Measurements from ENCODE around the gene GOLGA6C. TPM values are rescaled to one million over a fixed set of nuclear protein-coding genes. Genes with fewer than 3 reads are reported as not detected.

GOLGA6C gene
- total and polyA plus RNA-seq, 2 donors (not counting 3 experiments of a cell fraction or from before 2014, with no cell fraction given): not detected

DNA sequence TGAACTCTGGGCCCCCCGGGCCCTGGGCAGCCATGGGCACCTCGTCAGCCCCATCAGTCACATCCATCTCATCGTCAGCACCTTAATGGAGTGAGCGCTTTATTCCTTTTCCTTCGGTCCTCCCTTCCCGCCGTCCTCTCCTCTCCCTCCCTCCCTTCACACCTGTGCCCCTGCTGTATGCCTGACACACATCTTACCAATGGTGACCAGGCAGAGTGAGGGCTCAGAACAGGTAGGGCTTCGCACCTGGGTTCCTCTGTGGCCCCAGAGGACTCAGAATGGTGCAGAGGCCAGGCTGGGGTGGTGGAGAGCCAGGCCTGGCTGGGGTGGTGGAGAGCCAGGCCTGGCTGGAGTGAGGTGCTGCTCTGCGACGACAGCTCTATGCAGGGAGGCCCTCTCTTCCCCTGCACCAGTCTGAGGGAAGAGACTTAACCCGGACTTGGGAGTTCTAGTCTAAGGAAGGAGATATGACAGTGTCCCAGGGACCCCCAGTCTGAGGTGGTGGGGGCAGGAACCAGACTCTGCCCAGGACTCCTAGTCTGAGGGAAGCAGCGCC lies 44.8 kb upstream of the GOLGA6C start:
- intact Hi-C loops (cut with micrococcal nuclease) (no loop called here), dilution Hi-C loops (cut with MboI; ENCODE audit: extremely low pct_ligation_motif_present, low sequenced_read_pairs) (no loop called here)
- peaks cover 43% of the 10 kb centered on the region for H3K79me2 ChIP-seq (ENCODE audit: control insufficient read depth, insufficient read depth, low read length)
- peaks cover 4% of the 10 kb centered on the region for H4K20me1 ChIP-seq (replicated peaks; ENCODE audit: control insufficient read depth, extremely low read depth, insufficient read depth, low read length)
- H3K4me1 ChIP-seq (ENCODE audit: control insufficient read depth, extremely low read depth, insufficient read depth, low read length): no peaks in the 10 kb centered on the region
- H3K36me3 ChIP-seq (ENCODE audit: control insufficient read depth in 2 of 2, extremely low read depth in 1 of 2, insufficient read depth in 2 of 2, low read length in 2 of 2): peaks cover 23 to 39% of the 10 kb centered on the region in 2 experiments
- no TSS peak for BruUV-seq (replicated peaks)
- POLR2A ChIA-PET: no interaction called here
- no peak overlapping the region for H3K27ac ChIP-seq (ENCODE audit: insufficient read depth, low read depth, low read length)
- no peaks in the 10 kb centered on the region for H3K9me1 ChIP-seq (replicated peaks; ENCODE audit: control insufficient read depth, extremely low read depth, insufficient read depth, low read length)
- H3K9ac ChIP-seq (replicated peaks; ENCODE audit: extremely low read depth, insufficient read depth, low read length): no peak overlapping the region
- DNase-seq (ENCODE audit: low read depth, low spot score): no peak
- H2AFZ ChIP-seq (ENCODE audit: low read depth, low read length): no peak overlapping the region
- CTCF ChIA-PET: no interaction called here
- no peak for FAIRE-seq
- TF ChIP-seq GATA2 (IDR thresholded peaks at IDR 0.05; ENCODE audit: insufficient read depth, insufficient read length, low read depth, low read length): no peak
- TF ChIP-seq FOS (IDR thresholded peaks at IDR 0.05; ENCODE audit: borderline replicate concordance, insufficient read depth, low read length): no peak
- no peak for TF ChIP-seq POLR2A (IDR thresholded peaks at IDR 0.05; ENCODE audit: low read depth, low read length)
- TF ChIP-seq EZH2 (IDR thresholded peaks at IDR 0.05; ENCODE audit: borderline replicate concordance, low read depth, low read length, severe bottlenecking): no peak
- TF ChIP-seq MYC (IDR thresholded peaks at IDR 0.05; ENCODE audit: low read depth, low read length): no peak
- TF ChIP-seq JUN (IDR thresholded peaks at IDR 0.05; ENCODE audit: borderline replicate concordance, insufficient read depth, insufficient read length, low read depth): no peak
- no peak for TF ChIP-seq POLR2AphosphoS5 (IDR thresholded peaks at IDR 0.05; ENCODE audit: insufficient read depth, low read depth, low read length)
- TF ChIP-seq, protein P1, sequence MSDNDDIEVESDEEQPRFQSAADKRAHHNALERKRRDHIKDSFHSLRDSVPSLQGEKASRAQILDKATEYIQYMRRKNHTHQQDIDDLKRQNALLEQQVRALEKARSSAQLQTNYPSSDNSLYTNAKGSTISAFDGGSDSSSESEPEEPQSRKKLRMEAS (IDR thresholded peaks at IDR 0.05; ENCODE audit: insufficient read depth, insufficient read length): no peak
- TF ChIP-seq, protein P2, sequence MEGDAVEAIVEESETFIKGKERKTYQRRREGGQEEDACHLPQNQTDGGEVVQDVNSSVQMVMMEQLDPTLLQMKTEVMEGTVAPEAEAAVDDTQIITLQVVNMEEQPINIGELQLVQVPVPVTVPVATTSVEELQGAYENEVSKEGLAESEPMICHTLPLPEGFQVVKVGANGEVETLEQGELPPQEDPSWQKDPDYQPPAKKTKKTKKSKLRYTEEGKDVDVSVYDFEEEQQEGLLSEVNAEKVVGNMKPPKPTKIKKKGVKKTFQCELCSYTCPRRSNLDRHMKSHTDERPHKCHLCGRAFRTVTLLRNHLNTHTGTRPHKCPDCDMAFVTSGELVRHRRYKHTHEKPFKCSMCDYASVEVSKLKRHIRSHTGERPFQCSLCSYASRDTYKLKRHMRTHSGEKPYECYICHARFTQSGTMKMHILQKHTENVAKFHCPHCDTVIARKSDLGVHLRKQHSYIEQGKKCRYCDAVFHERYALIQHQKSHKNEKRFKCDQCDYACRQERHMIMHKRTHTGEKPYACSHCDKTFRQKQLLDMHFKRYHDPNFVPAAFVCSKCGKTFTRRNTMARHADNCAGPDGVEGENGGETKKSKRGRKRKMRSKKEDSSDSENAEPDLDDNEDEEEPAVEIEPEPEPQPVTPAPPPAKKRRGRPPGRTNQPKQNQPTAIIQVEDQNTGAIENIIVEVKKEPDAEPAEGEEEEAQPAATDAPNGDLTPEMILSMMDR (IDR thresholded peaks at IDR 0.05; ENCODE audit: extremely low read depth in 1 of 2, insufficient read depth in 1 of 2, low read depth in 1 of 2, low read length in 2 of 2): no peak
- no peak overlapping the region for H3K4me2 ChIP-seq (ENCODE audit: insufficient read depth, low read length)
- no peaks in the 10 kb centered on the region for H3K27me3 ChIP-seq (ENCODE audit: control insufficient read depth in 2 of 2, insufficient read depth in 2 of 2, low read length in 2 of 2)
- no peaks in the 10 kb centered on the region for H3K9me3 ChIP-seq (replicated peaks; ENCODE audit: control insufficient read depth, insufficient read depth, low read length)
- no peak overlapping the region for H3K4me3 ChIP-seq (replicated peaks in 1 of 3; ENCODE audit: insufficient read depth in 1 of 3, low read depth in 1 of 3, low read length in 3 of 3)
